NCI-H2107 (cell line): ENCODE measurements around the gene MTOR.
"Not testable (repeated sequence)": the region's sequence is repeated elsewhere in the genome, so short reads cannot be mapped to it uniquely, and the experiment has no call there.

Experiments
- DNase-seq: peaks from one replicate; lab custom pipeline; 2025; lab: John Stamatoyannopoulos, UW

Gene MTOR

GRCh38 chr1:11262171-11263049 lies at the start of gene MTOR:
MTOR (minus strand) TSS chr1:11262551; CDS start chr1:11259409, 3,142 bp downstream.
- peak; percentile 98 for DNase-seq

- DNase-seq, result no peak
Observed at GRCh38 chr1:11309385-11309784, 47.0 kb upstream of the MTOR start.

- no peak for DNase-seq
Observed at GRCh38 chr1:11308699-11309224, 46.4 kb upstream of the MTOR start.

GRCh38 chr1:11307852-11308251 lies 45.5 kb upstream of the MTOR start:
- DNase-seq, result no peak

GRCh38 chr1:11305516-11305915 lies 43.2 kb upstream of the MTOR start:
- DNase-seq, result not testable (repeated sequence)

GRCh38 chr1:11302366-11302765 lies 40.0 kb upstream of the MTOR start:
- no peak for DNase-seq

- DNase-seq, result no peak
Observed at GRCh38 chr1:11301601-11302000, 39.2 kb upstream of the MTOR start.

- DNase-seq, result no peak
Observed at GRCh38 chr1:11299225-11299574, 36.8 kb upstream of the MTOR start.

GRCh38 chr1:11298390-11299224 lies 36.3 kb upstream of the MTOR start:
- no peak for DNase-seq

GRCh38 chr1:11297774-11298173 lies 35.4 kb upstream of the MTOR start:
- DNase-seq, result not testable (repeated sequence)

GRCh38 chr1:11295905-11296304 lies 33.6 kb upstream of the MTOR start:
- no peak for DNase-seq

GRCh38 chr1:11294951-11295350 lies 32.6 kb upstream of the MTOR start:
- no peak for DNase-seq

- no peak for DNase-seq
Observed at GRCh38 chr1:11293856-11294255, 31.5 kb upstream of the MTOR start.

GRCh38 chr1:11291049-11291448 lies 28.7 kb upstream of the MTOR start:
- no peak for DNase-seq

- DNase-seq, result no peak
Observed at GRCh38 chr1:11289064-11289463, 26.7 kb upstream of the MTOR start.

- peak; percentile 4 for DNase-seq
Observed at GRCh38 chr1:11286735-11287410, 24.5 kb upstream of the MTOR start.

- DNase-seq, result no peak
Observed at GRCh38 chr1:11285883-11286734, 23.8 kb upstream of the MTOR start.

GRCh38 chr1:11284784-11285183 lies 22.4 kb upstream of the MTOR start:
- DNase-seq, result no peak

GRCh38 chr1:11283151-11283550 lies 20.8 kb upstream of the MTOR start:
- no peak for DNase-seq

GRCh38 chr1:11281518-11282331 lies 19.4 kb upstream of the MTOR start:
- DNase-seq, result no peak
